ENCODE results near the gene CCDC201.

The CCDC201 gene

GRCh38 chr7:45873035-45873354 is at the start of gene CCDC201:
TSS of gene CCDC201 (minus strand) at chr7:45873082. CDS start at chr7:45873007, 75 bp downstream.
- Histone ChIP-seq H3K4me3 (ENCODE audit: insufficient read depth, low read length, poor library complexity, severe bottlenecking) (no peak within 1 kb of the TSS), H3K9me2 (replicated peaks; ENCODE audit: insufficient read depth, low read length) (no peaks in the 10 kb centered on the region), H2AFZ (ENCODE audit: low read depth, low read length, severe bottlenecking) (no peak within 1 kb of the TSS)

GRCh38 chr7:45921699-45922519 is 49.0 kb upstream of the CCDC201 start:
- no peak overlapping the region for H2AFZ ChIP-seq (ENCODE audit: low read depth, low read length, severe bottlenecking)
- no peaks in the 10 kb centered on the region for H3F3A ChIP-seq (ENCODE audit: insufficient read depth)
- TF ChIP-seq CTCF (IDR thresholded peaks at IDR 0.05; ENCODE audit: insufficient read depth, low read length, poor library complexity, severe bottlenecking) (peak; percentile 41), EZH2phosphoT487 (conservative IDR thresholded peaks at IDR 0.05; ENCODE audit: low read length) (no peak)
- no peak overlapping the region for H3K9ac ChIP-seq (ENCODE audit: low read length)
- H3K9me3 ChIP-seq (ENCODE audit: insufficient read depth, low read length) = no peaks in the 10 kb centered on the region
- H3K27me3 ChIP-seq (ENCODE audit: low read length) = no peaks in the 10 kb centered on the region
- H3K79me2 ChIP-seq (ENCODE audit: insufficient read depth, low read length) = no peaks in the 10 kb centered on the region
- no peak overlapping the region for H3K4me2 ChIP-seq (ENCODE audit: low read depth, low read length, poor library complexity, severe bottlenecking)
- no peaks in the 10 kb centered on the region for H3K9me2 ChIP-seq (replicated peaks; ENCODE audit: insufficient read depth, low read length)
- no peaks in the 10 kb centered on the region for H3K36me3 ChIP-seq (ENCODE audit: low read length)
- H3K27ac ChIP-seq (ENCODE audit: low read depth, low read length) = no peak overlapping the region
- H3K4me3 ChIP-seq (ENCODE audit: insufficient read depth, low read length, poor library complexity, severe bottlenecking) = no peak overlapping the region
- no peaks in the 10 kb centered on the region for H4K20me1 ChIP-seq (ENCODE audit: low read depth, low read length)

More at GRCh38 chr7:45873035-45873354, at the start of gene CCDC201:
- no peaks in the 10 kb centered on the region for H4K20me1 ChIP-seq (ENCODE audit: low read depth, low read length)
- H3K36me3 ChIP-seq (ENCODE audit: low read length) = no peaks in the 10 kb centered on the region
- no peaks in the 10 kb centered on the region for H3K79me2 ChIP-seq (ENCODE audit: insufficient read depth, low read length)
- H3F3A ChIP-seq (ENCODE audit: insufficient read depth) = no peaks in the 10 kb centered on the region
- no peak within 1 kb of the TSS for H3K4me2 ChIP-seq (ENCODE audit: low read depth, low read length, poor library complexity, severe bottlenecking)
- H3K9ac ChIP-seq (ENCODE audit: low read length) = no peak within 1 kb of the TSS
- no peaks in the 10 kb centered on the region for H3K9me3 ChIP-seq (ENCODE audit: insufficient read depth, low read length)
- H3K27me3 ChIP-seq (ENCODE audit: low read length) = no peaks in the 10 kb centered on the region
- TF ChIP-seq CTCF (IDR thresholded peaks at IDR 0.05; ENCODE audit: insufficient read depth, low read length, poor library complexity, severe bottlenecking) = no peak
- TF ChIP-seq EZH2phosphoT487 (conservative IDR thresholded peaks at IDR 0.05; ENCODE audit: low read length) = no peak
- no peak within 1 kb of the TSS for H3K27ac ChIP-seq (ENCODE audit: low read depth, low read length)

- TF ChIP-seq EZH2phosphoT487 (conservative IDR thresholded peaks at IDR 0.05; ENCODE audit: low read length) (no peak), CTCF (IDR thresholded peaks at IDR 0.05; ENCODE audit: insufficient read depth, low read length, poor library complexity, severe bottlenecking) (no peak)
- Histone ChIP-seq H3K36me3 (ENCODE audit: low read length) (no peaks in the 10 kb centered on the region), H2AFZ (ENCODE audit: low read depth, low read length, severe bottlenecking) (no peak overlapping the region), H3K9me2 (replicated peaks; ENCODE audit: insufficient read depth, low read length) (no peaks in the 10 kb centered on the region), H3F3A (ENCODE audit: insufficient read depth) (no peaks in the 10 kb centered on the region), H3K9ac (ENCODE audit: low read length) (no peak overlapping the region), H3K4me2 (ENCODE audit: low read depth, low read length, poor library complexity, severe bottlenecking) (no peak overlapping the region), H4K20me1 (ENCODE audit: low read depth, low read length) (no peaks in the 10 kb centered on the region), H3K9me3 (ENCODE audit: insufficient read depth, low read length) (no peaks in the 10 kb centered on the region), H3K4me3 (ENCODE audit: insufficient read depth, low read length, poor library complexity, severe bottlenecking) (no peak overlapping the region), H3K27me3 (ENCODE audit: low read length) (no peaks in the 10 kb centered on the region), H3K27ac (ENCODE audit: low read depth, low read length) (no peak overlapping the region), H3K79me2 (ENCODE audit: insufficient read depth, low read length) (no peaks in the 10 kb centered on the region)
Measured at GRCh38 chr7:45921381-45921698, 48.5 kb upstream of the CCDC201 start.
